NT2/D1 (cell line): ENCODE results near the gene KRTAP10-7.

ENCODE experiments used
- YY1 ChIP-seq: IDR thresholded peaks from 2 replicates; pipeline ENCODE4 v1.6.1; 2011; ENCODE audit not compliant: insufficient read length, insufficient read depth
- ZNF274 ChIP-seq: IDR thresholded peaks from 2 replicates; pipeline ENCODE4 v1.6.1; 2011; ENCODE audit warnings: mild to moderate bottlenecking, low read depth, low read length

DNA sequence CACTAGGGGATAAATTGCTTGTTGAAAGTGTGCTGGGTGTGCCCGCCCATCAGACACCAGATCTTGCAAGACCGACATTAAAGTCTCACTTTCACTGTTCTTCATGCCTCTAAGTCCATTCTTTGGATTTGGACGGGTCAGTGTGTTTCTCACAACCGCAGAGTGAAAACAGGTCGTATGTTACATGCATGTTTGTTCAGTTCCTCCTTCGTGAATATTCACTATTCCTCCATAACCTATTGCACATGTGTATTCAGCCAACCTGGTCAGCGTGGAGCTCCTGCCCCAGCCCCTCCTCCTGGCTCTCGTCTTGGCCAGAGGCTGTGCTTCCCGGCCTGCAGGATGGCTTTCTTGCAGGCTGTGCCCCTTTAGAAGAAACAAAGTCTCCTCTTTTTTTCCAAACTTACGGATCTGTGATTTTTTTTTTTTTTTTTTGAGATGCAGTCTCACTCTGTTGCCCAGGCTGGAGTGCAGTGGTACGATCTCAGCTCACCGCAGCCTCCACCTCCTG is 5.9 kb upstream of the KRTAP10-7 start:
- TF ChIP-seq YY1 (no peak), ZNF274 (no peak)
